Smooth muscle cell (in vitro differentiated cells): ENCODE data around the gene NOL6. TPM values are rescaled to one million over a fixed set of nuclear protein-coding genes. Genes with fewer than 3 reads are reported as not detected.

Experiments used
- DNase-seq: peaks from one replicate; lab custom pipeline; 2025; ENCODE audit not compliant: unreplicated experiment; lab: John Stamatoyannopoulos, UW
- H2AFZ ChIP-seq: fragments of 200-600 bp; sonication (generic); 2 replicates; pipeline ENCODE4 v1.6.0; 2016; ENCODE audit warnings: antibody characterized with exemption, low read depth, mild to moderate bottlenecking
- H3F3A ChIP-seq: fragments of 200-600 bp; sonication (generic); 2 replicates; pipeline ENCODE4 v1.6.0; 2017; ENCODE audit warnings: antibody characterized with exemption, low read depth
- H3K27ac ChIP-seq: fragments of 200-600 bp; sonication (generic); 2 replicates; pipeline ENCODE4 v1.5.1; 2016; ENCODE audit warnings: low read depth, mild to moderate bottlenecking
- H3K27me3 ChIP-seq: fragments of 200-600 bp; sonication (generic); 2 replicates; pipeline ENCODE4 v1.6.1; 2016; ENCODE audit warnings: low read depth, mild to moderate bottlenecking
- H3K36me3 ChIP-seq: fragments of 200-600 bp; sonication (generic); 2 replicates; pipeline ENCODE4 v1.5.1; 2016; ENCODE audit warnings: low read depth
- H3K4me1 ChIP-seq: fragments of 200-600 bp; sonication (generic); 2 replicates; pipeline ENCODE4 v1.5.1; 2016; ENCODE audit warnings: low read depth
- H3K4me2 ChIP-seq: fragments of 200-600 bp; sonication (generic); 2 replicates; pipeline ENCODE4 v1.6.0; 2016; ENCODE audit warnings: mild to moderate bottlenecking
- H3K4me3 ChIP-seq: fragments of 200-600 bp; sonication (generic); 2 replicates; pipeline ENCODE4 v1.5.1; 2016; ENCODE audit warnings: mild to moderate bottlenecking
- H3K79me2 ChIP-seq: fragments of 200-600 bp; sonication (generic); 2 replicates; pipeline ENCODE4 v1.6.0; 2016; ENCODE audit warnings: low read depth, mild to moderate bottlenecking
- H3K9ac ChIP-seq: fragments of 200-600 bp; sonication (generic); 2 replicates; pipeline ENCODE4 v1.6.0; 2016; ENCODE audit warnings: low read depth
- H3K9me3 ChIP-seq: fragments of 200-600 bp; sonication (generic); replicated peaks from 2 replicates; pipeline ENCODE4 v1.5.1; 2016; ENCODE audit warnings: low read depth
- H4K20me1 ChIP-seq: fragments of 200-600 bp; sonication (generic); 2 replicates; pipeline ENCODE4 v1.6.0; 2016; ENCODE audit warnings: low read depth
- CTCF ChIP-seq: fragments of 200-600 bp; sonication (generic); IDR thresholded peaks from 2 replicates; pipeline ENCODE4 v1.5.1; 2017; ENCODE audit warnings: borderline replicate concordance, mild to moderate bottlenecking, antibody characterized with exemption; ENCODE audit not compliant: insufficient read depth, poor library complexity, severe bottlenecking
- WGBS: methylation state at CpG from one replicate; pipeline ENCODE4 v1.1.7; 2016; ENCODE audit warnings: low lambda C conversion rate; 5-methylcytosine and 5-hydroxymethylcytosine counted together
- polyA plus RNA-seq: library from polyadenylated mRNA; unstranded; fragments of >200 nt; fragmentation: Nextera tagmentation; extraction: Ambion mirVana; gene quantifications from 2 replicates; pipeline ENCODE4 v1.2.1, GENCODE V29; 2016
- total RNA-seq: library from RNA; depleted of rRNA; stranded (reverse); fragments of >200 nt; gene quantifications from 2 replicates; pipeline ENCODE4 v1.2.3, GENCODE V29; 2014

The NOL6 gene
- total and polyA plus RNA-seq, 2 experiments from 2014 or later = 23.0 to 23.4 TPM

DNA sequence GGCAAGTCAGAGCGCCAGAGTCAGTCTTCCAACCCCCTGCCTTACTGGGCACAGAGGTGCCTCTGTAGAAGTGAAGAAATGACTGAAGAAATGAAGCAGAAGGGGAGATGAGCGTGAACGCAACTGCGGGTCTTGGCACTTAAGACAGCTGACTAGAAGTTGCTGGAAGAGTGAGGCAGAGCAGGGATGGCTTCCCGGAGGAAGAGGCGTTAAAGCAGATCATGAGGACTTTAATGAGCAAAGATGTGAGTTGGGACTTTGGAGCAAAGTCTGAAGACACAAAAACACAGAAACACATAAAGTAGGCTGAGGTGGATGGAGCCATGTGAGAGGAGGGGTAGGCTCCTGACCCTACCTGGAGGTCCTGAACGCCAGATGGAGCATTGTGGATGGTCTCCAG lies 33.5 kb downstream of the NOL6 start:
- WGBS = 92% methylated on average over 7 of the region's 7 CpGs
- Histone ChIP-seq H3K4me2 (no peak overlapping the region), H2AFZ (no peak overlapping the region), H3K79me2 (no peaks in the 10 kb centered on the region), H4K20me1 (no peaks in the 10 kb centered on the region), H3K9ac (no peak overlapping the region), H3K27ac (no peak overlapping the region), H3F3A (no peaks in the 10 kb centered on the region), H3K9me3 (no peaks in the 10 kb centered on the region), H3K4me3 (no peak overlapping the region), H3K4me1 (peaks cover 9% of the 10 kb centered on the region), H3K27me3 (no peaks in the 10 kb centered on the region), H3K36me3 (no peaks in the 10 kb centered on the region)
- no peak for TF ChIP-seq CTCF
- DNase-seq = no peak

- no peaks in the 10 kb centered on the region for H4K20me1 ChIP-seq
- H3K79me2 ChIP-seq = no peaks in the 10 kb centered on the region
- no peaks in the 10 kb centered on the region for H3K9me3 ChIP-seq
- H3K36me3 ChIP-seq = no peaks in the 10 kb centered on the region
- peaks cover 7% of the 10 kb centered on the region for H3K4me1 ChIP-seq
- no peaks in the 10 kb centered on the region for H3F3A ChIP-seq
- H2AFZ ChIP-seq = no peak overlapping the region
- no peak overlapping the region for H3K9ac ChIP-seq
- no peak overlapping the region for H3K27ac ChIP-seq
- TF ChIP-seq CTCF = no peak
- H3K4me2 ChIP-seq = no peak overlapping the region
- DNase-seq = no peak
- no peak overlapping the region for H3K4me3 ChIP-seq
- WGBS = 67% methylated on average over 6 of the region's 6 CpGs
- H3K27me3 ChIP-seq = no peaks in the 10 kb centered on the region
These were observed 34.0 kb downstream of the NOL6 start for GRCh38 chr9:33439731-33440130.

GRCh38 chr9:33438926-33439680 lies 34.6 kb downstream of the NOL6 start:
- Histone ChIP-seq H3K4me3 (no peak overlapping the region), H3K4me1 (peaks cover 7% of the 10 kb centered on the region), H4K20me1 (no peaks in the 10 kb centered on the region), H3K9me3 (no peaks in the 10 kb centered on the region), H3K79me2 (no peaks in the 10 kb centered on the region), H3K36me3 (no peaks in the 10 kb centered on the region), H3K9ac (no peak overlapping the region), H3K27me3 (no peaks in the 10 kb centered on the region), H3K4me2 (no peak overlapping the region), H3K27ac (no peak overlapping the region), H2AFZ (no peak overlapping the region), H3F3A (no peaks in the 10 kb centered on the region)
- no peak for DNase-seq
- TF ChIP-seq CTCF = no peak
- 72% methylated on average over 7 of the region's 7 CpGs for WGBS

- Histone ChIP-seq H3K27ac (no peak overlapping the region), H3K27me3 (no peaks in the 10 kb centered on the region), H2AFZ (no peak overlapping the region), H3K9me3 (no peaks in the 10 kb centered on the region), H3K9ac (no peak overlapping the region), H3K79me2 (no peaks in the 10 kb centered on the region), H3F3A (no peaks in the 10 kb centered on the region), H3K4me3 (no peak overlapping the region), H3K4me2 (no peak overlapping the region), H4K20me1 (no peaks in the 10 kb centered on the region), H3K4me1 (peaks cover 7% of the 10 kb centered on the region), H3K36me3 (no peaks in the 10 kb centered on the region)
- DNase-seq = no peak
- 100% methylated on average over 1 of the region's 1 CpG for WGBS
- no peak for TF ChIP-seq CTCF
These were observed 35.8 kb downstream of the NOL6 start for GRCh38 chr9:33437898-33438297.
